Measurements from ENCODE around the gene DAB1. TPM values are rescaled to one million over a fixed set of nuclear protein-coding genes. Genes with fewer than 3 reads are reported as not detected.

The DAB1 gene
- total and polyA plus RNA-seq, 12 donors, result 0.04 to 2.1 (median 0.59) TPM; not detected in 2

GRCh38 chr1:57048856-57049255 lies 375.0 kb downstream of the DAB1 start:
- TF ChIP-seq, protein P1, sequence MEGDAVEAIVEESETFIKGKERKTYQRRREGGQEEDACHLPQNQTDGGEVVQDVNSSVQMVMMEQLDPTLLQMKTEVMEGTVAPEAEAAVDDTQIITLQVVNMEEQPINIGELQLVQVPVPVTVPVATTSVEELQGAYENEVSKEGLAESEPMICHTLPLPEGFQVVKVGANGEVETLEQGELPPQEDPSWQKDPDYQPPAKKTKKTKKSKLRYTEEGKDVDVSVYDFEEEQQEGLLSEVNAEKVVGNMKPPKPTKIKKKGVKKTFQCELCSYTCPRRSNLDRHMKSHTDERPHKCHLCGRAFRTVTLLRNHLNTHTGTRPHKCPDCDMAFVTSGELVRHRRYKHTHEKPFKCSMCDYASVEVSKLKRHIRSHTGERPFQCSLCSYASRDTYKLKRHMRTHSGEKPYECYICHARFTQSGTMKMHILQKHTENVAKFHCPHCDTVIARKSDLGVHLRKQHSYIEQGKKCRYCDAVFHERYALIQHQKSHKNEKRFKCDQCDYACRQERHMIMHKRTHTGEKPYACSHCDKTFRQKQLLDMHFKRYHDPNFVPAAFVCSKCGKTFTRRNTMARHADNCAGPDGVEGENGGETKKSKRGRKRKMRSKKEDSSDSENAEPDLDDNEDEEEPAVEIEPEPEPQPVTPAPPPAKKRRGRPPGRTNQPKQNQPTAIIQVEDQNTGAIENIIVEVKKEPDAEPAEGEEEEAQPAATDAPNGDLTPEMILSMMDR (IDR thresholded peaks at IDR 0.05), result no peak
- no peak for TF ChIP-seq POLR2A (IDR thresholded peaks at IDR 0.05)
- DNase-seq, result no peak
- Histone ChIP-seq H3K27ac (no peak overlapping the region), H3K9me3 (replicated peaks in 1 of 3) (no peaks in the 10 kb centered on the region), H3K36me3 (replicated peaks in 1 of 2) (no peaks in the 10 kb centered on the region), H3K4me1 (replicated peaks in 1 of 2) (no peaks in the 10 kb centered on the region), H3K27me3 (peaks cover 4% of the 10 kb centered on the region), H3K4me3 (no peak overlapping the region)
- WGBS, 4 donors, result 61 to 74% (median 71%) methylated on average over 9 of the region's 9 CpGs
- intact Hi-C loops (cut with DNase I), result no loop called here

- no peaks in the 10 kb centered on the region for H3K36me3 ChIP-seq (replicated peaks in 1 of 2)
- H3K4me1 ChIP-seq (replicated peaks in 1 of 2), result no peaks in the 10 kb centered on the region
- no peaks in the 10 kb centered on the region for H3K9me3 ChIP-seq (replicated peaks in 1 of 3)
- no peak overlapping the region for H3K4me3 ChIP-seq
- intact Hi-C loops (cut with DNase I), result no loop called here
- H3K27ac ChIP-seq, result no peak overlapping the region
- TF ChIP-seq, protein P1 (IDR thresholded peaks at IDR 0.05), result no peak
- no peak for TF ChIP-seq POLR2A (IDR thresholded peaks at IDR 0.05)
- no peak for DNase-seq
- WGBS, 4 donors, result 24 to 49% (median 45%) methylated on average over 1 of the region's 1 CpG
- H3K27me3 ChIP-seq, result no peaks in the 10 kb centered on the region
Observed at GRCh38 chr1:57046462-57046861, 377.4 kb downstream of the DAB1 start.

DNA sequence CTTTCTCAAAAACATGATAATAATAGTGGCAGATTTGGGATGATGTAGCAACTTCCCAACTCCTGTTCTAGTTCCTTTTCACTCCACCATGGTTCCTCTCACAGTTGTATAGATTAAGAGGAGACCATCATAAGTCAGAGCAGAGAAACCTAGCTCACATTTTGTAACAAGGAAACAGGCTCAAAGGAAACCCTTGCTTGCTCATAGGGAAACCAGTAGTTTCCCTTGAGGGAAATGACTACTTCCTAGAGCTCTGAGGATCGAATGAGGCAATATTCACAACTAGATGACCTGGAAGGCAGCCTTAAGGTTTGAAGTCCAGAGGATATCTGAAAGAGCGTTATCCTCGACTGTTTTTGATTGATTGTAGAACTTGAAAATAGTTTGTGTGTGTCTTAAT lies 382.0 kb downstream of the DAB1 start:
- H3K36me3 ChIP-seq (replicated peaks in 1 of 2), result no peaks in the 10 kb centered on the region
- 66 to 74% (median 67%) methylated on average over 3 of the region's 3 CpGs for WGBS, 4 donors
- no peaks in the 10 kb centered on the region for H3K4me1 ChIP-seq (replicated peaks in 1 of 2)
- no peak overlapping the region for H3K27ac ChIP-seq
- no peaks in the 10 kb centered on the region for H3K27me3 ChIP-seq
- no peak overlapping the region for H3K4me3 ChIP-seq
- TF ChIP-seq POLR2A (IDR thresholded peaks at IDR 0.05), result no peak
- TF ChIP-seq, protein P1 (IDR thresholded peaks at IDR 0.05), result no peak
- H3K9me3 ChIP-seq (replicated peaks in 1 of 3), result no peaks in the 10 kb centered on the region
- DNase-seq, result no peak
- intact Hi-C loops (cut with DNase I), result no loop called here

- WGBS, 4 donors, result 53 to 74% (median 68%) methylated on average over 2 of the region's 2 CpGs
- Histone ChIP-seq H3K9me3 (replicated peaks in 1 of 3) (no peaks in the 10 kb centered on the region), H3K27ac (no peak overlapping the region), H3K4me1 (replicated peaks in 1 of 2) (no peaks in the 10 kb centered on the region), H3K27me3 (no peaks in the 10 kb centered on the region), H3K4me3 (no peak overlapping the region), H3K36me3 (replicated peaks in 1 of 2) (no peaks in the 10 kb centered on the region)
- intact Hi-C loops (cut with DNase I), result no loop called here
- TF ChIP-seq, protein P1 (IDR thresholded peaks at IDR 0.05), result no peak
- no peak for TF ChIP-seq POLR2A (IDR thresholded peaks at IDR 0.05)
- no peak for DNase-seq
Observed at GRCh38 chr1:57040811-57041210, 383.0 kb downstream of the DAB1 start.
